G401.6 (cell line): ENCODE measurements around the gene OPRL1.

Experiments used
- FAIRE-seq: peaks from 2 replicates; lab custom pipeline; 2012; peaks lifted over from hg19 to GRCh38; lab: Jason Lieb, UNC

Gene OPRL1

GRCh38 chr20:64072498-64073063 lies 7.3 kb upstream of the OPRL1 start:
- no peak for FAIRE-seq

- no peak for FAIRE-seq
Measured at GRCh38 chr20:64073476-64074183, 6.3 kb upstream of the OPRL1 start.

- FAIRE-seq = no peak
Measured at GRCh38 chr20:64074184-64074789, 5.6 kb upstream of the OPRL1 start.

GRCh38 chr20:64074963-64075362 lies 4.9 kb upstream of the OPRL1 start:
- FAIRE-seq = no peak

- no peak for FAIRE-seq
Measured at GRCh38 chr20:64075556-64075955, 4.3 kb upstream of the OPRL1 start.

GRCh38 chr20:64076061-64076997 lies 3.6 kb upstream of the OPRL1 start:
- no peak for FAIRE-seq

- no peak for FAIRE-seq
Measured at GRCh38 chr20:64077094-64077493, 2.8 kb upstream of the OPRL1 start.

- no peak for FAIRE-seq
Measured at GRCh38 chr20:64077541-64077875, 2.4 kb upstream of the OPRL1 start.

- no peak for FAIRE-seq
Measured at GRCh38 chr20:64077876-64078551, 1.9 kb upstream of the OPRL1 start.

- no peak for FAIRE-seq
Measured at GRCh38 chr20:64078934-64079272, 979 bp upstream of the OPRL1 start.

- no peak for FAIRE-seq
Measured at GRCh38 chr20:64079273-64080012, 439 bp upstream of the OPRL1 start, which contains the start of gene RGS19. Gene RGS19, minus strand, starts transcription at chr20:64079518. Its CDS starts 2,632 bp downstream, at chr20:64076886.

- FAIRE-seq = no peak
Measured at GRCh38 chr20:64080813-64081623, 1.1 kb downstream of the OPRL1 start.

GRCh38 chr20:64081624-64081964 lies 1.7 kb downstream of the OPRL1 start:
- no peak for FAIRE-seq

- FAIRE-seq = no peak
Measured at GRCh38 chr20:64082126-64082731, 2.3 kb downstream of the OPRL1 start.

- no peak for FAIRE-seq
Measured at GRCh38 chr20:64082820-64083377, 3.0 kb downstream of the OPRL1 start.

GRCh38 chr20:64083378-64083803 lies 3.5 kb downstream of the OPRL1 start:
- FAIRE-seq = no peak

GRCh38 chr20:64083804-64084684 lies 4.2 kb downstream of the OPRL1 start, which contains the start of gene LKAAEAR1:
Gene LKAAEAR1, minus strand, starts transcription at chr20:64084398. Its CDS starts 179 bp downstream, at chr20:64084219.
- no peak for FAIRE-seq

GRCh38 chr20:64084685-64085152 lies 4.8 kb downstream of the OPRL1 start:
- FAIRE-seq = no peak

- FAIRE-seq = no peak
Measured at GRCh38 chr20:64086801-64087200, 6.9 kb downstream of the OPRL1 start.
